ENCODE data around the gene TNNI3K.

The TNNI3K gene

DNA sequence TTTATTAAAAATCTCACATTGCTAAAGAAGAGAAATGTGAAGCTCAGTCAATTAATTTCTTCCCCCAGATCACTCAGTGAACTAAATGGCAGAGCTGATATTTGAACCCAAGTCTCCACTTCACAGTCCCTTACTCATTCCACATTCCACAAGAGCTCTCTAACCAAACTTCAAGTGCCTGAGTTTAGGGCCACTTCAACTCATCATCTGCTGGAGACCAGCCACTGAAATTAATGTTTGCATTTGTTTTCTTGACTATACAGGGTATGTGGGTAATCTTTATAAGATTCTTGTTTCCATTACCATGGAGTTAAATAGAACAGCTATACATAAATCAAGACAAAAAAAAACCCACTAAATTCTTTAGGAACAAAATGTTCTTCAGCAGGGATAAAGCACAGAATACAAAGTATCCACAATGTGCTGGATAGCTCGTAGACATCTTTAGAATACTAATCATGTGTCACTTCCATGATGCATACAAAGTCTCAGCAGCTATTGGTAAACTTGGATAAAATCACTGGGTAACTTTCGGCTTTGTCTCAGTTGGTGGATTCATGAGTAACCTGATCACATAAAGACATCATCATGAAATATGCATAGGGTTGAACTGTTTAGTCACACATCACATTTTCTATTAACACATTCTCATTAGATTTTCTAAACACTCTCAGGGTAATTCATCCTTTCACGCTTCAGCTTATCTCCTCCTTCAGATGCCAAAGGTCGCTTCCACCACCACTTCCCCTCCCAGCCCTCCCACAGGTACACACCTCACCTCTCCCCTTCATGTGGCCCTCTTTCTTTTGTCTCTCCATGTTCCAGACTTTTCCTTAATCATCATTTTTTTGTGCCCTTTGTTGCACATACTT, 187.5 kb downstream of the TNNI3K start:
- in situ Hi-C loops (cut with HindIII; ENCODE audit: low sequenced_read_pairs), result no loop called here
- TF ChIP-seq, protein P1, sequence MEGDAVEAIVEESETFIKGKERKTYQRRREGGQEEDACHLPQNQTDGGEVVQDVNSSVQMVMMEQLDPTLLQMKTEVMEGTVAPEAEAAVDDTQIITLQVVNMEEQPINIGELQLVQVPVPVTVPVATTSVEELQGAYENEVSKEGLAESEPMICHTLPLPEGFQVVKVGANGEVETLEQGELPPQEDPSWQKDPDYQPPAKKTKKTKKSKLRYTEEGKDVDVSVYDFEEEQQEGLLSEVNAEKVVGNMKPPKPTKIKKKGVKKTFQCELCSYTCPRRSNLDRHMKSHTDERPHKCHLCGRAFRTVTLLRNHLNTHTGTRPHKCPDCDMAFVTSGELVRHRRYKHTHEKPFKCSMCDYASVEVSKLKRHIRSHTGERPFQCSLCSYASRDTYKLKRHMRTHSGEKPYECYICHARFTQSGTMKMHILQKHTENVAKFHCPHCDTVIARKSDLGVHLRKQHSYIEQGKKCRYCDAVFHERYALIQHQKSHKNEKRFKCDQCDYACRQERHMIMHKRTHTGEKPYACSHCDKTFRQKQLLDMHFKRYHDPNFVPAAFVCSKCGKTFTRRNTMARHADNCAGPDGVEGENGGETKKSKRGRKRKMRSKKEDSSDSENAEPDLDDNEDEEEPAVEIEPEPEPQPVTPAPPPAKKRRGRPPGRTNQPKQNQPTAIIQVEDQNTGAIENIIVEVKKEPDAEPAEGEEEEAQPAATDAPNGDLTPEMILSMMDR (IDR thresholded peaks at IDR 0.05; ENCODE audit: low read depth, low read length), result no peak
- no peak overlapping the region for H3K4me3 ChIP-seq (ENCODE audit: low read depth, low read length)
- DNase-seq (ENCODE audit: low read depth, low spot score), result peak; percentile 8

DNA sequence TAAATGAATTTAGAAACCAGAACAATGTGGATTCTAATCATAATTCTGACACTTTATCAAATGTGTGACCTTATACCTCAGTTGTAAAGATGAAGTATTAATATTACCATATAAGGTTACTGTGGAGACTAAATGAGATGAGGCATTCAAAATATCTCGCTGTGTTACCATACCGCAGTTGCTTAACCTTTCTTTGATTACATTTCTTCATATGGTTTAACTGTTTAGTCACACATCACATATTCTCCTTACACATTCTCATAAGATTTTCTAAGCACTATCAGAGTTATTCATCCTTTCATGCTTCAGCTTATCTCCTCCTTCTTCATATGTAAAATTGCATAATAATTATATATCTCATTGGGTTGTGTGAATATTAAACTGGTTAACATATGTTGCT, 188.3 kb downstream of the TNNI3K start:
- in situ Hi-C loops (cut with HindIII; ENCODE audit: low sequenced_read_pairs), result no loop called here
- H3K4me3 ChIP-seq (ENCODE audit: low read depth, low read length), result no peak overlapping the region
- TF ChIP-seq, protein P1 (IDR thresholded peaks at IDR 0.05; ENCODE audit: low read depth, low read length), result no peak
- DNase-seq (ENCODE audit: low read depth, low spot score), result no peak

- H3K4me3 ChIP-seq (ENCODE audit: low read depth, low read length), result no peak overlapping the region
- DNase-seq (ENCODE audit: low read depth, low spot score), result peak; percentile 8
- in situ Hi-C loops (cut with HindIII; ENCODE audit: low sequenced_read_pairs), result no loop called here
- TF ChIP-seq, protein P1 (IDR thresholded peaks at IDR 0.05; ENCODE audit: low read depth, low read length), result no peak
Measured at GRCh38 chr1:74425676-74426075, 190.5 kb downstream of the TNNI3K start.

- TF ChIP-seq, protein P1 (IDR thresholded peaks at IDR 0.05; ENCODE audit: low read depth, low read length), result no peak
- in situ Hi-C loops (cut with HindIII; ENCODE audit: low sequenced_read_pairs), result no loop called here
- DNase-seq (ENCODE audit: low read depth, low spot score), result peak; percentile 5
- H3K4me3 ChIP-seq (ENCODE audit: low read depth, low read length), result no peak overlapping the region
Measured at GRCh38 chr1:74426208-74426937, 191.2 kb downstream of the TNNI3K start.

- no peak overlapping the region for H3K4me3 ChIP-seq (ENCODE audit: low read depth, low read length)
- TF ChIP-seq, protein P1 (IDR thresholded peaks at IDR 0.05; ENCODE audit: low read depth, low read length), result no peak
- DNase-seq (ENCODE audit: low read depth, low spot score), result peak; percentile 46
- in situ Hi-C loops (cut with HindIII; ENCODE audit: low sequenced_read_pairs), result no loop called here
Measured at GRCh38 chr1:74427681-74428080, 192.5 kb downstream of the TNNI3K start.

DNA sequence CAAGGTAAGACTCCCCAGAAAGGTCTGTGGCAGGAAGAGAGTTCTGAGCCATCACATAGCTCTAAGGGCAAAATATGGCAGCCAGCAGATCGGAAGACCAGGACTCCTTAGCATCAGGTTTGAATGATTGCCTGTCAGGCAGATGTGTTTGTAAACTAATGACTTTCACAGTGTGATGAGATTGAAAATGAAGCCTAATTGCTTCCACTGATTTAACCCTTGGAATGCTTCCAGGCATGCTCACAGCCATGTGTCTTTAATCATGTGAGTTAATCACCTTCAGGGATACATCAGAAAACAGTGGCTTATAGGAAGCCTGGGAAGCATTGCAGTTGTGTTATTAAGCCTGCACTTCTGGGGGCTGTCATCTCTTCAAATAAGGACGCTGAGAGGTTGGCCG, 194.4 kb downstream of the TNNI3K start:
- in situ Hi-C loops (cut with HindIII; ENCODE audit: low sequenced_read_pairs), result no loop called here
- TF ChIP-seq, protein P1 (IDR thresholded peaks at IDR 0.05; ENCODE audit: low read depth, low read length), result no peak
- DNase-seq (ENCODE audit: low read depth, low spot score), result no peak
- no peak overlapping the region for H3K4me3 ChIP-seq (ENCODE audit: low read depth, low read length)

Measured in astrocyte of the spinal cord (primary cell).